RWPE2 (cell line): Measurements from ENCODE around the gene AGR2.

Source experiments
- ATAC-seq: fragments of 200-7000 bp; cut with Tn5 transposase; 3 replicates; pipeline ENCODE4 v1.9.1; 2021; ENCODE audit warnings: low read depth
- DNase-seq: peaks from one replicate; pipeline ENCODE4 v3.0.0-alpha.2; 2020; ENCODE audit warnings: low spot score
- H3K27ac ChIP-seq: fragments of 450-650 bp; 2 replicates; pipeline ENCODE4 v1.5.1; 2017; ENCODE audit warnings: mild to moderate bottlenecking; ENCODE audit not compliant: poor library complexity, severe bottlenecking
- H3K27me3 ChIP-seq: fragments of 250-450 bp; sonication (Bioruptor Pico); 2 replicates; pipeline ENCODE4 v1.5.1; 2021; ENCODE audit warnings: mild to moderate bottlenecking, moderate library complexity; ENCODE audit not compliant: insufficient read depth, poor library complexity, severe bottlenecking
- H3K36me3 ChIP-seq: fragments of 250-450 bp; sonication (Bioruptor Pico); 2 replicates; pipeline ENCODE4 v1.5.1; 2020; ENCODE audit warnings: low read depth, mild to moderate bottlenecking, moderate library complexity
- H3K4me1 ChIP-seq: fragments of 250-450 bp; sonication (Bioruptor Pico); 2 replicates; pipeline ENCODE4 v1.5.1; 2021; ENCODE audit warnings: mild to moderate bottlenecking, moderate library complexity; ENCODE audit not compliant: insufficient read depth, poor library complexity, severe bottlenecking
- H3K4me3 ChIP-seq: fragments of 250-450 bp; sonication (Bioruptor Pico); 2 replicates; pipeline ENCODE4 v1.5.1; 2021; ENCODE audit warnings: mild to moderate bottlenecking, moderate library complexity; ENCODE audit not compliant: severe bottlenecking
- H3K9me3 ChIP-seq: fragments of 250-450 bp; sonication (Bioruptor Pico); 2 replicates; pipeline ENCODE4 v1.5.1; 2021; ENCODE audit warnings: mild to moderate bottlenecking, moderate library complexity; ENCODE audit not compliant: severe bottlenecking
- CTCF ChIP-seq: fragments of 450-650 bp; IDR thresholded peaks from one replicate; pipeline ENCODE4 v1.5.1; 2017; ENCODE audit warnings: mild to moderate bottlenecking, moderate library complexity; ENCODE audit not compliant: poor library complexity, severe bottlenecking

Gene AGR2

GRCh38 chr7:16801579-16801978 is 3.2 kb downstream of the AGR2 start:
- peaks cover 25% of the 10 kb centered on the region for H3K4me1 ChIP-seq
- no peaks in the 10 kb centered on the region for H3K9me3 ChIP-seq
- no peak overlapping the region for H3K4me3 ChIP-seq
- DNase-seq (no peak), ATAC-seq (no peak)
- peak overlapping the region; percentile 5 for H3K27ac ChIP-seq
- H3K27me3 ChIP-seq, result no peaks in the 10 kb centered on the region
- TF ChIP-seq CTCF, result no peak
- H3K36me3 ChIP-seq, result peaks cover 54% of the 10 kb centered on the region

GRCh38 chr7:16801111-16801542 is 3.7 kb downstream of the AGR2 start:
- no peak overlapping the region for H3K4me3 ChIP-seq
- ATAC-seq (peak; percentile 50), DNase-seq (no peak)
- H3K4me1 ChIP-seq, result peaks cover 25% of the 10 kb centered on the region
- no peaks in the 10 kb centered on the region for H3K27me3 ChIP-seq
- peak; percentile 91 for TF ChIP-seq CTCF
- peak overlapping the region; percentile 17 for H3K27ac ChIP-seq
- no peaks in the 10 kb centered on the region for H3K9me3 ChIP-seq
- H3K36me3 ChIP-seq, result peaks cover 58% of the 10 kb centered on the region

GRCh38 chr7:16795624-16796023 is 9.2 kb downstream of the AGR2 start:
- no peaks in the 10 kb centered on the region for H3K9me3 ChIP-seq
- H3K27ac ChIP-seq, result no peak overlapping the region
- DNase-seq (no peak), ATAC-seq (no peak)
- peaks cover 73% of the 10 kb centered on the region for H3K36me3 ChIP-seq
- peaks cover 3% of the 10 kb centered on the region for H3K4me1 ChIP-seq
- no peak for TF ChIP-seq CTCF
- no peak overlapping the region for H3K4me3 ChIP-seq
- H3K27me3 ChIP-seq, result no peaks in the 10 kb centered on the region

- ATAC-seq (no peak), DNase-seq (no peak)
- Histone ChIP-seq H3K4me1 (no peaks in the 10 kb centered on the region), H3K36me3 (peaks cover 66% of the 10 kb centered on the region), H3K9me3 (no peaks in the 10 kb centered on the region), H3K4me3 (no peak overlapping the region), H3K27me3 (no peaks in the 10 kb centered on the region), H3K27ac (no peak overlapping the region)
- no peak for TF ChIP-seq CTCF
Measured at GRCh38 chr7:16794986-16795385, 9.8 kb downstream of the AGR2 start.

GRCh38 chr7:16791905-16792698 is 12.7 kb downstream of the AGR2 start:
- ATAC-seq, result 0 out of 3 replicates have a peak, but pooled peaks have one; percentile 17

More at GRCh38 chr7:16791905-16792698, 12.7 kb downstream of the AGR2 start:
- Histone ChIP-seq H3K27me3 (no peaks in the 10 kb centered on the region), H3K27ac (no peak overlapping the region), H3K9me3 (no peaks in the 10 kb centered on the region), H3K36me3 (peaks cover 38% of the 10 kb centered on the region), H3K4me1 (no peaks in the 10 kb centered on the region), H3K4me3 (no peak overlapping the region)
- no peak for TF ChIP-seq CTCF
- DNase-seq, result no peak
